ENCODE results near the gene PLD3.

The PLD3 gene

GRCh38 chr19:40348961-40349507 is 539 bp downstream of the PLD3 start:
- Histone ChIP-seq H3K9me3 (no peaks in the 10 kb centered on the region), H3K36me3 (no peaks in the 10 kb centered on the region), H3K4me1 (peaks cover 0 to 35% (median 8%) of the 10 kb centered on the region in 4 donors), H3K4me3 (peak overlapping the region; percentile 58 to 68), H3K27me3 (no peaks in the 10 kb centered on the region), H3K27ac (peak overlapping the region; percentile 61 to 81)
- DNase-seq = no peak
- intact Hi-C loops (cut with DNase I; ENCODE audit: low total_unique reads) = no loop called here
- TF ChIP-seq, protein P1, sequence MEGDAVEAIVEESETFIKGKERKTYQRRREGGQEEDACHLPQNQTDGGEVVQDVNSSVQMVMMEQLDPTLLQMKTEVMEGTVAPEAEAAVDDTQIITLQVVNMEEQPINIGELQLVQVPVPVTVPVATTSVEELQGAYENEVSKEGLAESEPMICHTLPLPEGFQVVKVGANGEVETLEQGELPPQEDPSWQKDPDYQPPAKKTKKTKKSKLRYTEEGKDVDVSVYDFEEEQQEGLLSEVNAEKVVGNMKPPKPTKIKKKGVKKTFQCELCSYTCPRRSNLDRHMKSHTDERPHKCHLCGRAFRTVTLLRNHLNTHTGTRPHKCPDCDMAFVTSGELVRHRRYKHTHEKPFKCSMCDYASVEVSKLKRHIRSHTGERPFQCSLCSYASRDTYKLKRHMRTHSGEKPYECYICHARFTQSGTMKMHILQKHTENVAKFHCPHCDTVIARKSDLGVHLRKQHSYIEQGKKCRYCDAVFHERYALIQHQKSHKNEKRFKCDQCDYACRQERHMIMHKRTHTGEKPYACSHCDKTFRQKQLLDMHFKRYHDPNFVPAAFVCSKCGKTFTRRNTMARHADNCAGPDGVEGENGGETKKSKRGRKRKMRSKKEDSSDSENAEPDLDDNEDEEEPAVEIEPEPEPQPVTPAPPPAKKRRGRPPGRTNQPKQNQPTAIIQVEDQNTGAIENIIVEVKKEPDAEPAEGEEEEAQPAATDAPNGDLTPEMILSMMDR (IDR thresholded peaks at IDR 0.05) = no peak

DNA sequence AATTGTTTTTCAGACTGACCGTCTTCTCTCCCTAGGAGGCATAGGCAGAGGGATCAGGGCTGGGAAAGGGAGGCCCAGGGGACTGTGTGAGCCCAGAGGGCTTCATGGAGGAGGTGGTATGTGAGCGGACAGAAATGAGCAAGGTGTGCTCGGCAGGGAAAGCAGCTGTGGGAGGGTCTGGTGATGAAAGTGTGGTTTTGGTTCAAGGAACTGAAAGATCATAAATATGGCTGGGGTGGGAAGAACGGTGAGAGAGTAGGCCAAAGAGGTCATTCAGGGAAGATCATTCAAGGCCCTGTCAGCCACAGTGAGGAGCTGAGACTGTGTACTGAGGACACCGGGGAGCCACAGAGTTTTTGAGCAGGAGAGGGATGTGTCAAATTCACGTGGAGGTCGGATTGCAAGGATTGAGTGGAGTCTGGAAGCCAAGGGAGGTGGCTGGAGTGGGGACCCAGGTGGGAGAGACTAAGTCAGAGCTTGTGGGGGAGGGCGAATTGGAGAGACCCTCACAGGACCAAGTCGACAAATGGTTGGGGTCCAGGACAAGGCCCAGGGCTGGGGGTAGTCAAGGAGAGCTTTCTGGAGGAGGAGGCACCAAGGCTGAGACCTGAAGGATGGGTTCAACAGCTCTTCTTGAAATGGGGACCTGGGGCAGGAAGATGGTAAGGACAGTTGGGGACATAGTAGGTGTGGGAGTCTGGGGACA is 7.6 kb downstream of the PLD3 start:
- H3K36me3 ChIP-seq = peaks cover 0 to 24% (median 9%) of the 10 kb centered on the region in 3 donors
- intact Hi-C loops (cut with DNase I; ENCODE audit: low total_unique reads) = no loop called here
- H3K4me1 ChIP-seq = peaks cover 0 to 4% (median 2%) of the 10 kb centered on the region in 4 donors
- H3K9me3 ChIP-seq = no peaks in the 10 kb centered on the region
- H3K27me3 ChIP-seq = no peaks in the 10 kb centered on the region
- no peak overlapping the region for H3K27ac ChIP-seq
- no peak overlapping the region for H3K4me3 ChIP-seq
- no peak for DNase-seq
- TF ChIP-seq, protein P1 (IDR thresholded peaks at IDR 0.05) = no peak

DNA sequence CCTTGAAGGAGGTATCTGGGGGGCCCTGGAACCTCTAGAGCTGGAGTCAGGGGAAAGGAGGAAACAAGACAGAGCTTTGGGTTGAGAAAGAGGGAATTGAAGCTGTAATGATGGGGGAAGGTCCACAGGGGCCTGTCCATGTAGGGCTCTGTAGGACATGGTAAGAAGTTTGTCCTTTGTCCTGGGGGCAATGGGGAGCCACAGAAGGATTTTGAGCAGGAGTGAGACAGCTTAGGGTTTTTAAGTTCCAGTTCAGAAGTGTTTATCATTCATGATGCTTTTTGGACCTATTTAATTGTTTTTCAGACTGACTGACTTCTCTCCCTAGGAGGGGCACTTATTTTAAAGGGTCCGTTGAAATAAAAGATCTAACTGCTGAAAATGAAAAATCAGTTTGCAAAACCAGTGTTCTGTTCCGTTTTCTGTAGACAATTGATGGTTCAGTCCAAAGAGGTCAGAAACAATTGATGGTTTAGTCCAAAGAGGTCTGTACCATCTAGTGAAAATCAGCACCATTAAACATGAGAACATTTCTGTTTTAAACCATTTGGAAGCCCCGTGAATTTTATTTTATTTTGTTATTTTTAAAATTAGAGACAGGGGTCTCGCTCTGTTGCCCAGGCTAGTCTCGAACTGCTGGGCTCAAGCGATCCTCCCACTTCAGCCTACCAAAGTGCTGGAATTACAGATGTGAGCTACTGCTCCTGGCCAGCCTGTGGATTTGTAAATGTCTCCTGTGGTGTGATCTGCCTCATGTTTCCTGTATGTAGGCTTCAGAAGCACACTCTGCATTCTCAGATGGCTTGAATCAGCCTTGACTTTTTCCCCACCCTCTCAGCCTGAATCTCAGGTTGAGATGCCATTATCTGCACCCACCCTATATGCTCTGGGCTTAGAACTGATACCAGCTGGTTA is 8.4 kb downstream of the PLD3 start:
- H3K27me3 ChIP-seq = no peaks in the 10 kb centered on the region
- peaks cover 0 to 4% (median 2%) of the 10 kb centered on the region in 4 donors for H3K4me1 ChIP-seq
- intact Hi-C loops (cut with DNase I; ENCODE audit: low total_unique reads) = no loop called here
- no peaks in the 10 kb centered on the region for H3K9me3 ChIP-seq
- no peak for DNase-seq
- H3K4me3 ChIP-seq = no peak overlapping the region
- TF ChIP-seq, protein P1 (IDR thresholded peaks at IDR 0.05) = no peak
- H3K36me3 ChIP-seq = peaks cover 0 to 25% (median 9%) of the 10 kb centered on the region in 3 donors
- no peak overlapping the region for H3K27ac ChIP-seq

- no peak overlapping the region for H3K4me3 ChIP-seq
- peaks cover 0 to 4% (median 2%) of the 10 kb centered on the region in 4 donors for H3K4me1 ChIP-seq
- H3K27ac ChIP-seq = no peak overlapping the region
- peaks cover 0 to 31% (median 9%) of the 10 kb centered on the region in 3 donors for H3K36me3 ChIP-seq
- H3K27me3 ChIP-seq = no peaks in the 10 kb centered on the region
- TF ChIP-seq, protein P1 (IDR thresholded peaks at IDR 0.05) = no peak
- H3K9me3 ChIP-seq = no peaks in the 10 kb centered on the region
- no peak for DNase-seq
- intact Hi-C loops (cut with DNase I; ENCODE audit: low total_unique reads) = no loop called here
Observed at GRCh38 chr19:40357640-40358039, 9.1 kb downstream of the PLD3 start.

- TF ChIP-seq, protein P1 (IDR thresholded peaks at IDR 0.05) = no peak
- Histone ChIP-seq H3K36me3 (peaks cover 0 to 31% (median 9%) of the 10 kb centered on the region in 3 donors), H3K4me1 (peaks cover 0 to 4% (median 2%) of the 10 kb centered on the region in 4 donors), H3K9me3 (no peaks in the 10 kb centered on the region), H3K27ac (no peak overlapping the region), H3K27me3 (no peaks in the 10 kb centered on the region), H3K4me3 (no peak overlapping the region)
- peak in 1 of 2 donors; percentile 39 for DNase-seq
- intact Hi-C loops (cut with DNase I; ENCODE audit: low total_unique reads) = no loop called here
Observed at GRCh38 chr19:40358773-40359172, 10.3 kb downstream of the PLD3 start.

Measured in tibial artery (tissue), 4 donors.